H1 (cell line): ENCODE measurements around the gene KLF7. TPM values are rescaled to one million over a fixed set of nuclear protein-coding genes. Genes with fewer than 3 reads are reported as not detected.

ENCODE experiments used
- CTCF ChIA-PET: fragments of 300-600 bp; sonication (Branson Sonifier 250); formaldehyde crosslinking; loops from one replicate; lab custom pipeline; 2021; ENCODE audit not compliant: partially characterized antibody; lab: Charles Lee
- POLR2A ChIA-PET: fragments of 300-600 bp; sonication (Branson Sonifier 250); formaldehyde crosslinking; loops from one replicate; lab custom pipeline; 2021; ENCODE audit warnings: inconsistent platforms; ENCODE audit not compliant: partially characterized antibody; lab: Charles Lee
- DNase-seq, 2 experiments: peaks; one replicate each; pipeline versions ENCODE4 v3.0.0 to v3.0.0-alpha.2; 2010 to 2022; ENCODE audit warnings: low spot score in 2 of 2, low read depth in 1 of 2, mixed read lengths in 1 of 2
- FAIRE-seq: peaks from 2 replicates; lab custom pipeline; 2011; peaks lifted over from hg19 to GRCh38; lab: Jason Lieb, UNC
- H2AFZ ChIP-seq: 2 replicates; pipeline ENCODE4 v1.8.1; 2012; ENCODE audit warnings: low read length, inconsistent platforms
- H2AK5ac ChIP-seq: 2 replicates; pipeline ENCODE4 v1.6.1; 2013; ENCODE audit warnings: low read depth, low read length
- H2BK120ac ChIP-seq: replicated peaks from 2 replicates; pipeline ENCODE3; 2013; ENCODE audit warnings: low read depth, low read length, inconsistent platforms
- H2BK12ac ChIP-seq: 2 replicates; pipeline ENCODE4 v1.6.1; 2013; ENCODE audit warnings: low read depth, low read length
- H2BK15ac ChIP-seq: 2 replicates; pipeline ENCODE4 v1.6.1; 2013; ENCODE audit warnings: low read length
- H2BK20ac ChIP-seq: 2 replicates; pipeline ENCODE4 v1.6.1; 2013; ENCODE audit warnings: low read length
- H2BK5ac ChIP-seq: 2 replicates; pipeline ENCODE4 v1.6.1; 2013; ENCODE audit warnings: low read depth, low read length
- H3K14ac ChIP-seq: 2 replicates; pipeline ENCODE4 v1.6.1; 2013; ENCODE audit warnings: inconsistent platforms; ENCODE audit not compliant: insufficient read length
- H3K18ac ChIP-seq: 2 replicates; pipeline ENCODE4 v1.6.1; 2013; ENCODE audit warnings: low read length; ENCODE audit errors: extremely low read depth
- H3K23ac ChIP-seq: 2 replicates; pipeline ENCODE4 v1.6.1; 2013; ENCODE audit warnings: inconsistent platforms; ENCODE audit not compliant: insufficient read length
- H3K23me2 ChIP-seq: 2 replicates; pipeline ENCODE4 v1.6.1; 2013; ENCODE audit warnings: low read depth, low read length
- H3K27ac ChIP-seq: 2 replicates; pipeline ENCODE4 v1.6.1; 2011; ENCODE audit warnings: low read depth, low read length, inconsistent platforms
- H3K27me3 ChIP-seq, 4 experiments: replicated peaks in 1 of 4; 1 replicate in 1 of 4; 2 replicates in 3 of 4; pipeline versions ENCODE4 v1.6.1 to v1.8.1; 2011 to 2013; ENCODE audit warnings: low read length in 3 of 4, mild to moderate bottlenecking in 3 of 4, inconsistent platforms in 2 of 4, mixed read lengths in 2 of 4, moderate library complexity in 1 of 4; ENCODE audit not compliant: control insufficient read depth in 3 of 4, insufficient read depth in 3 of 4; ENCODE audit errors: extremely low read depth in 1 of 4
- H3K36me3 ChIP-seq, 4 experiments: 2 replicates each; pipeline versions ENCODE4 v1.6.1 to v1.8.1; 2011 to 2013; ENCODE audit warnings: mild to moderate bottlenecking in 4 of 4, low read length in 3 of 4, moderate library complexity in 2 of 4, control low read depth in 1 of 4, inconsistent platforms in 1 of 4; ENCODE audit not compliant: insufficient read depth in 4 of 4, control insufficient read depth in 2 of 4
- H3K4ac ChIP-seq: replicated peaks from 2 replicates; pipeline ENCODE3; 2013; ENCODE audit warnings: low read length, low read depth, mixed read lengths, inconsistent platforms; ENCODE audit not compliant: insufficient read length
- H3K4me1 ChIP-seq, 4 experiments: replicated peaks in 1 of 4; 1 replicate in 1 of 4; 2 replicates in 3 of 4; pipeline versions ENCODE4 v1.6.1 to v1.8.1; 2011 to 2013; ENCODE audit warnings: low read length in 3 of 4, inconsistent platforms in 2 of 4, mixed read lengths in 1 of 4; ENCODE audit not compliant: insufficient read depth in 4 of 4, control insufficient read depth in 3 of 4
- H3K4me2 ChIP-seq, 2 experiments: 2 replicates each; pipeline versions ENCODE4 v1.6.1 to v1.8.1; 2011 to 2013; ENCODE audit warnings: low read depth in 2 of 2, low read length in 2 of 2, control low read depth in 1 of 2, inconsistent platforms in 1 of 2, mild to moderate bottlenecking in 1 of 2; ENCODE audit not compliant: insufficient read depth in 1 of 2
- H3K4me3 ChIP-seq, 4 experiments: fragments of 200-600, 300-600 bp in 1 of 4; sonication (generic), shearing (Covaris generic), sonication (Bioruptor Twin) in 1 of 4; 2 replicates each; pipeline versions ENCODE4 v1.5.1 to v1.8.1; 2011 to 2016; ENCODE audit warnings: low read length in 4 of 4, low read depth in 3 of 4, control low read depth in 2 of 4, inconsistent platforms in 2 of 4, mild to moderate bottlenecking in 2 of 4, mixed read lengths in 1 of 4, moderate library complexity in 1 of 4; ENCODE audit not compliant: insufficient read depth in 2 of 4; ENCODE audit errors: extremely low read depth in 1 of 4
- H3K56ac ChIP-seq: replicated peaks from 2 replicates; pipeline ENCODE3; 2013; ENCODE audit warnings: low read depth, mild to moderate bottlenecking, mixed read lengths, low read length, inconsistent platforms; ENCODE audit not compliant: insufficient read length
- H3K79me1 ChIP-seq: 2 replicates; pipeline ENCODE4 v1.6.1; 2013; ENCODE audit warnings: low read depth, low read length, control low read depth
- H3K79me2 ChIP-seq, 2 experiments: 2 replicates each; pipeline versions ENCODE4 v1.6.1 to v1.8.1; 2012 to 2013; ENCODE audit warnings: low read length in 2 of 2, mild to moderate bottlenecking in 2 of 2, inconsistent platforms in 1 of 2; ENCODE audit not compliant: insufficient read depth in 2 of 2, control insufficient read depth in 1 of 2
- H3K9ac ChIP-seq, 4 experiments: replicated peaks in 1 of 4; 1 replicate in 1 of 4; 2 replicates in 3 of 4; pipeline versions ENCODE4 v1.6.1 to v1.8.1; 2011 to 2013; ENCODE audit warnings: low read depth in 3 of 4, low read length in 3 of 4, control low read depth in 2 of 4, mild to moderate bottlenecking in 2 of 4, moderate library complexity in 2 of 4, inconsistent platforms in 1 of 4; ENCODE audit errors: extremely low read depth in 1 of 4
- H3K9me3 ChIP-seq, 2 experiments: 2 replicates each; pipeline versions ENCODE4 v1.6.1 to v1.8.1; 2012 to 2013; ENCODE audit warnings: mild to moderate bottlenecking in 2 of 2, moderate library complexity in 2 of 2, control low read depth in 1 of 2, inconsistent platforms in 1 of 2, low read depth in 1 of 2, low read length in 1 of 2, mixed read lengths in 1 of 2; ENCODE audit not compliant: insufficient read depth in 2 of 2
- H4K20me1 ChIP-seq, 2 experiments: replicated peaks in 1 of 2; 2 replicates each; pipeline versions ENCODE3 to v1.8.1; 2011 to 2013; ENCODE audit warnings: inconsistent platforms in 2 of 2, low read length in 2 of 2, mild to moderate bottlenecking in 1 of 2; ENCODE audit not compliant: insufficient read depth in 2 of 2, control insufficient read depth in 1 of 2
- H4K5ac ChIP-seq: 2 replicates; pipeline ENCODE4 v1.6.1; 2013; ENCODE audit warnings: low read length, low read depth, mixed read lengths, inconsistent platforms; ENCODE audit not compliant: insufficient read length
- H4K8ac ChIP-seq: 2 replicates; pipeline ENCODE4 v1.8.0; 2013; ENCODE audit warnings: mild to moderate bottlenecking, moderate library complexity, low read length, inconsistent platforms; ENCODE audit not compliant: insufficient read depth; ENCODE audit errors: extremely low read depth
- H4K91ac ChIP-seq: replicated peaks from 2 replicates; pipeline ENCODE3; 2013; ENCODE audit warnings: low read length, mixed read lengths, inconsistent platforms; ENCODE audit not compliant: insufficient read length
- CTBP2 ChIP-seq: IDR thresholded peaks from 2 replicates; pipeline ENCODE4 v1.7.0; 2011; ENCODE audit warnings: borderline replicate concordance, mild to moderate bottlenecking, moderate library complexity, mixed read lengths, low read length; ENCODE audit not compliant: insufficient read depth, insufficient read length
- EGR1 ChIP-seq: IDR thresholded peaks from 2 replicates; pipeline ENCODE4 v1.6.1; 2011; ENCODE audit warnings: low read depth, low read length, borderline replicate concordance
- EZH2 ChIP-seq: fragments of 200-600 bp; sonication (generic); IDR thresholded peaks from 2 replicates; pipeline ENCODE4 v1.7.1; 2012; ENCODE audit warnings: low read depth, mild to moderate bottlenecking, moderate library complexity, low read length, inconsistent platforms; ENCODE audit not compliant: severe bottlenecking
- FOSL1 ChIP-seq: IDR thresholded peaks from 2 replicates; pipeline ENCODE4 v1.6.1; 2011; ENCODE audit warnings: mild to moderate bottlenecking, low read depth, low read length, moderate library complexity; ENCODE audit not compliant: insufficient read depth
- JUND ChIP-seq: IDR thresholded peaks from 2 replicates; pipeline ENCODE4 v1.6.1; 2011; ENCODE audit warnings: mild to moderate bottlenecking, improper control_type of control experiment, low read length
- NRF1 ChIP-seq: IDR thresholded peaks from 2 replicates; pipeline ENCODE4 v1.6.1; 2011; ENCODE audit warnings: mild to moderate bottlenecking, low read depth, low read length, improper control_type of control experiment
- SIN3A ChIP-seq, 2 experiments: IDR thresholded peaks in 1 of 2; conservative IDR thresholded peaks in 1 of 2; 2 replicates each; pipeline ENCODE4 v1.6.1; 2011 to 2012; ENCODE audit warnings: low read length in 2 of 2, improper control_type of control experiment in 1 of 2, low read depth in 1 of 2, mild to moderate bottlenecking in 1 of 2
- SP1 ChIP-seq: IDR thresholded peaks from 2 replicates; pipeline ENCODE4 v1.6.1; 2011; ENCODE audit warnings: low read depth, low read length
- SUZ12 ChIP-seq: fragments of 200-600 bp; sonication (generic); IDR thresholded peaks from 2 replicates; pipeline ENCODE4 v1.6.1; 2012; ENCODE audit warnings: mild to moderate bottlenecking, inconsistent platforms, low read length, moderate library complexity, mixed read lengths
- TEAD4 ChIP-seq: IDR thresholded peaks from 2 replicates; pipeline ENCODE4 v1.6.1; 2012; ENCODE audit warnings: low read depth, low read length, inconsistent platforms, mixed read lengths
- WGBS, 2 experiments: shearing (Covaris generic) in 1 of 2; methylation state at CpG; one replicate each; pipeline versions ENCODE4 v1.1.6 to v1.1.7; 2013 to 2015; ENCODE audit warnings: low lambda C conversion rate in 2 of 2, mixed read lengths in 2 of 2, inconsistent platforms in 1 of 2, low coverage in 1 of 2, missing lambda C conversion rate in 1 of 2; ENCODE audit not compliant: insufficient replicate concordance in 2 of 2, insufficient coverage in 1 of 2, insufficient read length in 1 of 2; ENCODE audit errors: extremely low coverage in 1 of 2, missing lambda C conversion rate in 1 of 2; 5-methylcytosine and 5-hydroxymethylcytosine counted together
- polyA plus RNA-seq, 7 experiments: library from polyadenylated mRNA; depleted of rRNA in 3 of 7; stranded (reverse) in 5 of 7; unstranded in 2 of 7; fragments of >200 nt in 5 of 7; fragments of 200-250 nt in 2 of 7; gene quantifications; 1 replicate in 5 of 7; 2 replicates in 1 of 7; 4 replicates in 1 of 7; pipeline versions ENCODE4 v1.2.1 to v1.2.3, GENCODE V29; 2011 to 2013; ENCODE audit warnings: missing spikeins in 2 of 7, mixed read lengths in 2 of 7
- total RNA-seq: library from RNA; stranded (reverse); fragmentation: NEBNext Ultra II Directional; extraction: Animal tissue kit (Norgen Biotek cat#: 25700); gene quantifications from 2 replicates; pipeline ENCODE4 v1.2.1, GENCODE V29; 2021

KLF7 gene
- total and polyA plus RNA-seq, 2 of the 8 experiments (the other 6 are each of a cell fraction or from before 2014, with no cell fraction given): 9.6 to 23.3 TPM

- Histone ChIP-seq H4K8ac (no peak overlapping the region), H3K18ac (0 out of 2 replicates have a peak overlapping the region, but pooled peaks have one; percentile 5), H4K91ac (peak overlapping the region; percentile 22), H3K36me3 (peaks cover 0 to 9% (median 0%) of the 10 kb centered on the region in 4 experiments; a peak in 2 of 8 replicates), H3K23ac (no peak overlapping the region), H2BK5ac (0 out of 2 replicates have a peak overlapping the region, but pooled peaks have one; percentile 13), H2AFZ (no peak overlapping the region), H2BK15ac (peak overlapping the region; percentile 21; the same call in 1 of the 2 replicates), H3K27ac (no peak overlapping the region), H3K27me3 (no peaks in the 10 kb centered on the region), H3K4ac (no peak overlapping the region), H3K14ac (no peak overlapping the region), H3K4me2 (0 out of 4 replicates have a peak overlapping the region, but pooled peaks of 1 of the 2 experiments have one; percentile 13), H3K4me1 (peaks cover 10 to 26% (median 22%) of the 10 kb centered on the region in 4 experiments; a peak in 6 of 7 replicates), H4K5ac (no peak overlapping the region), H2BK12ac (peak overlapping the region; percentile 10; the same call in 1 of the 2 replicates), H2BK120ac (peak overlapping the region; percentile 10), H3K9ac (no peak overlapping the region), H3K79me1 (peaks cover 9% of the 10 kb centered on the region), H2AK5ac (peak overlapping the region; percentile 7; the same call in 1 of the 2 replicates), H3K79me2 (peaks cover 8 to 69% of the 10 kb centered on the region in 2 experiments; a peak in 3 of 4 replicates), H4K20me1 (no peaks in the 10 kb centered on the region), H3K9me3 (no peaks in the 10 kb centered on the region), H3K56ac (no peak overlapping the region), H3K23me2 (no peaks in the 10 kb centered on the region), H2BK20ac (peak overlapping the region; percentile 40; the same call in 1 of the 2 replicates), H3K4me3 (no peak overlapping the region)
- WGBS, 2 experiments: 86% methylated on average over 7 of the region's 7 CpGs; no CpG with 5 or more reads in 1 of the 2 experiments
- FAIRE-seq (no peak), DNase-seq (no peak)
- POLR2A ChIA-PET: interaction anchor here (1.0 to 9.2 kb wide), 2 partner anchors 15 to 17 kb away, joined by 3 to 103 read pairs; partner anchors contain the start of gene KLF7
- CTCF ChIA-PET: no interaction called here
- TF ChIP-seq NRF1 (no peak), CTBP2 (no peak), TEAD4 (no peak), JUND (no peak), EGR1 (no peak), FOSL1 (no peak), SUZ12 (no peak), SP1 (no peak), EZH2 (no peak), SIN3A (conservative IDR thresholded peaks at IDR 0.05 in 1 of 2, IDR thresholded peaks at IDR 0.05 in 1 of 2; ENCODE audit: low read depth in 1 of 2, low read length in 2 of 2) (no peak)
Observed at GRCh38 chr2:207149249-207150213, 16.2 kb downstream of the KLF7 start.
